Cerebellar cortex (tissue), 1 donor: ENCODE results near the gene DAGLB.
A peak's percentile ranks its signal among the peaks of the same experiment; 100 is the strongest.
"Not testable (repeated sequence)": the region's sequence is repeated elsewhere in the genome, so short reads cannot be mapped to it uniquely, and the experiment has no call there.

Source experiments
- DNase-seq: peaks from one replicate; pipeline ENCODE4 v3.0.0-alpha.2; 2015; ENCODE audit warnings: low spot score

The DAGLB gene

GRCh38 chr7:6430271-6430940, 17.3 kb downstream of the DAGLB start:
- no peak for DNase-seq

DNA sequence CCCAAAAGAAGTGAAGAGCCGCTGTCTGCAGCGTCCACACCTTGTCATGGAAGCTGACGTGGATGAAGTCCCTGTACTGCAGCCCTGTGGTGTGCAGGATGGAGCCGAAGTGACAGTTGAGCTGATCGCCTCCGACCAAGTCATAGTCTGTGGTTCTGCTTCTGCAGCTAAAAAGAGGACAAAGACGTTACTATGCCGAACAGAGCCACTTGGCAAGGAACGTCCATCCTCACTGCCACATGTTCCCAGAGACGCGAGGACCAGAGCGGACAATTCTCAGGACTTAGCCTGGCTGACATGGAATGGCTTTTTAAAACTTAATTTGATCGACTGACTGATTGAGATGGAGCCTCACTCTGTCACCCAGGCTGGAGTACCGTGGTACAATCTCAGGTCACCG, 21.8 kb downstream of the DAGLB start:
- no peak for DNase-seq

GRCh38 chr7:6423942-6424701, 23.6 kb downstream of the DAGLB start:
- no peak for DNase-seq

DNA sequence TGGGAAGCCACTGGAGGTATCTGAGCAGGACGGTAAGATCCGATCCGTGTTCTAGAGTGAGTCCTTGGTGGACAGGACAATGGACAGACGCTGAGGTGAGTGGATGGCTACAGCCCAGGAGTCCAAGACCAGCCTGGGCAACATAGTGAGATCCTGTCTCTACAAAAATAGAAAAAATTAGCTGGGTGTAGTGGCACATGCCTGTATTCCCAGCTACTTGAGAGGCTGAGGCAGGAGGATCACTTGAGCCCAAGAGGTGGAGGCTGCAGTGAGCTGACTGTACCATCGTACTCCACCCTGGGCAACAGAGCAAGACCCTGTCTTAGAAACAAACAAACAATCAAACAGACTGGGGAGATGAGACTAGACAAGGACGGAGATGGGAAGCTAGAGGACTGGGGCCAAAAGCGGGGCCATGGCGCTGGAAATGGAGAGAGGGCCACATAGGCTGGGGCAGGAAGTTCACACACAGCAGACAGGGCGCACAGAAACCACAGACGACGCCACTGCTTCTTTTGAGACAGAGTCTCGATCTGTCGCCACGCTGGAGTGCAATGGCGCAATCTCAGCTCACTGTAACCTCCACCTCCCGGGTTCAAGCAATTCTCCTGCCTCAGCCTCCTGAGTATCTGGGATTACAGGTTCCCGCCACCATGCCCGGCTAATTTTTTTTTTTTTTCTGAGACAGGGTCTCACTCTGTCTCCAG, 24.7 kb downstream of the DAGLB start:
- no peak for DNase-seq

- DNase-seq: no peak
These were observed 25.7 kb downstream of the DAGLB start for GRCh38 chr7:6422095-6422494.

- DNase-seq: no peak
These were observed 27.1 kb downstream of the DAGLB start for GRCh38 chr7:6420680-6421079.

- peak; percentile 98 for DNase-seq
These were observed 28.4 kb downstream of the DAGLB start for GRCh38 chr7:6419310-6419773.

- DNase-seq: no peak
These were observed 30.3 kb downstream of the DAGLB start for GRCh38 chr7:6417408-6417807.

DNA sequence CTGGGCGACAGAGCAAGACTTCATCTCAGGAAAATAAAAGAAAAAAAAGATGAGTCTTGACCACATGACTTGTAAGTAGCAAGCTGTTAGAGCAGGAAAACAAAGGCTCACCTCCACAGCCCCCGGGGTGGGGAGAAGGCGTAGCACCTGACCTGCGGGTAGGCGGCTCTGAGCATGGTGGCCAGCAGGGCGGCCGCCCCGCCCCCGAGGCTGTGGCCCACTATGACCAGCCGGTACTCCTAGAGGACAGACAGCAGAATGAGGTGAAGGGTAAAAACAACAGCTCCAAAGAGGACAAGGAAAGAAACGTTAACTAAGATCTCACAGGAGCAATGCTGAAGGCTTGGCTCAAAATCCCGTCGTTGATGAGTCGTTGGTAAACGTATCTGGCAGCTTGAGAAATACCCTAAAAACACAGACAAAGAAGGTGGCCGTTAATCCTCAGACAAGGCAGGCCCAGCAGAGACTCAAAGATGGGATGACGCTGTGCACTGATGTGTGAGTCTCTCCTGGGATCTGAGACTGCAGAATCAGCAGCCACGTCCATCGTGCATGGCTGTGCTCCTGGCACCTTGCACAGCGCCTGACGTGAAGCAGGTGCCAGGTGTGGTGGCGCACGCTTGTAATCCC, 31.1 kb downstream of the DAGLB start:
- no peak for DNase-seq

DNA sequence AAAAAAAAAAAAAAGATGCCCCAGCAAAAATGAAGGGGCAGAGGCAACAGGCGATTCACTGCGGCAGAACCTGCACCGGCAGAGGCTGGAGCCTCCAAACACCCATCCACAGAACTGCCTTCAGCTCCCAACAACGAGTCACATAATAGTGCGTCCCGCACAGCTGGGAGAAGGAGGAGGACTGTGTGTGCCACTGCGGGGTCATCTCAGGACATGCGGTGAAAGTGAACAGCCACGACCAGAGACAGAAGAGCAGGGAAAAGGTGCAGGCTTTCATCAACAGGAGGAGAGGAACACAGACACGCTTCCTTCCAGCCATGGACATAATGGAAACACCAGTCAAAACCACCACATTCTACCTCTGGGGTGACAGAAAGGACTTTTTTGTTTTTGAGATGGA, 34.1 kb downstream of the DAGLB start:
- no peak for DNase-seq

- no peak for DNase-seq
These were observed 37.6 kb downstream of the DAGLB start for GRCh38 chr7:6409944-6410693.

- DNase-seq: no peak
These were observed 38.7 kb downstream of the DAGLB start for GRCh38 chr7:6409091-6409490.

GRCh38 chr7:6407434-6407833, 40.3 kb downstream of the DAGLB start:
- no peak for DNase-seq

DNA sequence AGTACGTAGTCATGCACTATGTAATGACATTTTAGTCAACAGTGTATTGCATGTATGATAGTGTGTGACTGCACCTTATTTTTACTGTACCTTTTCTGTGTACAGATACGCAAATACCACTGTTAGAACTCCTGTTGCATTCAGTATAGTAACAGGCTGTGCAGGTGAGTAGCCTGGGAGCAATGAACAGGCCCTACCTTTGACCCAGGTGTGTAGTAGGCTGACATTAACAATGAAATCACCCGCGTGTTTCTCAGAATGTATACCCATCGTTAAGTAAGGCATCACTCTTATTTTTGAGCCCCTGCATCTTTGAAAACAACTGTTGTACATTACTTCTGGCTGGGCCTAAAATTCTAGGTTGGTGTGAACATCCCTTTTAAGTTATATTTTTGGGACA, 41.6 kb downstream of the DAGLB start:
- no peak for DNase-seq

GRCh38 chr7:6403907-6404306, 43.8 kb downstream of the DAGLB start:
- DNase-seq: no peak

DNA sequence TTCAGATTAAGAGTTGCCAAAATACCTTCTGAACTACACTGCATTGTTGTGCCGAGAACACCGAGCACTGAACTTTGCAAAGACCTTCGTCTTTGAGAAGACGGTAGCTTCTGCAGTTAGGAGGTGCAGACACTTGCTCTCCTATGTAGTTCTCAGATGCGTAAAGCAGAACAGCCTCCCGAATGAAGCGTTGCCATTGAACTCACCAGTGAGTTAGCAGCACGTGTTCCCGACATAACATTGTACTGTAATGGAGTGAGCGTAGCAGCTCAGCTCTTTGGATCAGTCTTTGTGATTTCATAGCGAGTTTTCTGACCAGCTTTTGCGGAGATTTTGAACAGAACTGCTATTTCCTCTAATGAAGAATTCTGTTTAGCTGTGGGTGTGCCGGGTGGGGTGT, 45.0 kb downstream of the DAGLB start:
- DNase-seq: no peak

- DNase-seq: no peak
These were observed 45.7 kb downstream of the DAGLB start for GRCh38 chr7:6402041-6402440.

DNA sequence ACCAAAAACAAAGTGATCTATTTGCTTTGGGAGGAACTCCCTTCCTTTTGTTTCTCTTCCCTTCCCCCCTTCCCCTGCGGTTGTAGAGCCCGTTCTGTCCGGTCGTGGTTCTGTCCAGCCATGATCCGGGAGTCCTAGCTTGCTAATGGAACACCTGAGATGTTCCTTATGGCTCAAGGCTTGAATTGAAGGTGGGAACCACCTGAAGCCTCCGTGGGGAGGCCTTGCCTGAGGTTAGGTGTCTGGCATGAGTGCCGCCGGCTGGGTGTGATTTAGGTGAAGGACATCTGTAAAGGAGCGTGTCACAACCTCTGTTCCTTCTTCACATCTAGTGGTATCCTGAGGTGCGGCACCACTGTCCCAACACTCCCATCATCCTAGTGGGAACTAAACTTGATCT, 46.2 kb downstream of the DAGLB start:
- no peak for DNase-seq

DNA sequence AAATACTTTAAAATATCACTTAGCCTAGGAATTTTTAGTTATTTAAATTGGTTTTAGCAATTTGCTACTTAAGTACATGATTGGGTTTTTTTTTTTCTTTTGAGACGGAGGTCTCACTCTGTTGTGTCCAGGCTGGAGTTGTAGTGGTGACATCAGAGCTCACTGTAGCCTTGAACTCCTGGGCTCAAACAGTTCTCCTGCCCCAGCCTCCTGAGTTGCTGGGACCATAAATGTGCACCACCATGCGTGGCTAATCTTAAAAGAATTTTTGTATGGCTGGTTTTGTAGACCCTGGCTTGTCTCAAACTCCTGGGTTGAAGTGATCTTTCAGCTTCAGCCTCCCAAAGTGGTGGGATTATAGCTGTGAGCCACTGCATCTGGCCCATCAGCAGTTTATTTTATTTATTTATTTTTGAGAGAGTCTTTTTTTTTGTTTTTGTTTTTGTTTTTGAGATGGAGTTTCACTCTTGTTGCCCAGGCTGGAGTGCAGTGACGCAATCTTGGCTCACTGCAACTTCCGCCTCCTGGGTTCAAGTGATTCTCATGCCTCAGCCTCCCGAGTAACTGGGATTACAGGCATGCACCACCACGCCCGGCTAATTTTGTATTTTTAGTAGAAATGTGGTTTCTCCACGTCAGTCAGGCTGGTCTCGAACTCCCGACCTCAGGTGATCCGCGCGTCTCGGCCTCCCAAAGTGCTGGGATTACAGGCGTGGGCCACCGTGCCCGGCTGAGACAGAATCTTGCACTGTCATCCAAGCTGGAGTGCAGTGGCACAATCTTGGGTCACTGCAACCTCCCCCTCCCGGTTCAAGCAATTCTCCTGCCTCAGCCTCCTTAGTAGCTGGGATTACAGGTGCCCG, 47.3 kb downstream of the DAGLB start:
- not testable (repeated sequence) for DNase-seq

GRCh38 chr7:6399351-6399750, 48.4 kb downstream of the DAGLB start:
- DNase-seq: no peak

DNA sequence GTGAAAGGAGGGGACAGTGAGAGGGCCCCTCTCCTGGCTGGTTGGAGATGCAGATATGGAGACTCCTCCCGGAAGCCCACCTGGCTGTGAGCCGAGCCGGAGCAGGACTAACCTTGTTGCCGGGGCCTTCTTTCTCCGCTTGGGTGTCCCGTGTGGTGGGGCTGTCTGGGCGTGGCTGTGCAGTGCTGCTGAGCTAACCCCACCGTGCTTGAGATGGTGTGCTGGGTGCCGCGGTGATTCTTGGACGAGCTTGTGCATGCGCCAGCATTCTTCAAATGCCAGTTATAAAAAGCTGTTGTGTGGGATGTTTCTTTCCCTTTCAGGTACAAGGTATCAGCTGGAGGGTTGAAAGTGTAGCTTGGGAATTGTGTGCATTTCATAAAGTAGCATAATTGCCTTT, 48.8 kb downstream of the DAGLB start:
- DNase-seq: no peak
